ENCODE data around the gene FBXW12.

FBXW12 gene

DNA sequence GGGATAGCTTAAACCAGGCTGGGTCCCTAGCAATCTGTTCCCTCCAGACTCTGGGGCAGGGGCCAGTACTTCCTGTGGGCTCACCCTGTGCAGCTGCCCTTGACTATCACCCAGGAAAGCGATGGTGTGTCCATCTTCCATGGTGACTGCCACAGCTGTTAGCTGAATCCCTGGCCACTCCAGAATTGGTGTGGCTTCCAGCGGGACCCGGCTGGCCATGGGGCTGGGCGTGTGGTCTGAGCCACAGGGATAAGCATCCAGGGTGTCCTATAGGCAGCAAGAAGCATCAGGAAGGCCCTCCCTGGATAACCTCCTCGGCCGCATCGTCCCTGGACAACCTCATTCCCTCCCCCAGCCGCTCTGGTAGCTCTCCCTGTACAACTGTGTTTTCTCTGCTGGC is 50.7 kb downstream of the FBXW12 start:
- DNase-seq (ENCODE audit: low spot score): no peak

DNA sequence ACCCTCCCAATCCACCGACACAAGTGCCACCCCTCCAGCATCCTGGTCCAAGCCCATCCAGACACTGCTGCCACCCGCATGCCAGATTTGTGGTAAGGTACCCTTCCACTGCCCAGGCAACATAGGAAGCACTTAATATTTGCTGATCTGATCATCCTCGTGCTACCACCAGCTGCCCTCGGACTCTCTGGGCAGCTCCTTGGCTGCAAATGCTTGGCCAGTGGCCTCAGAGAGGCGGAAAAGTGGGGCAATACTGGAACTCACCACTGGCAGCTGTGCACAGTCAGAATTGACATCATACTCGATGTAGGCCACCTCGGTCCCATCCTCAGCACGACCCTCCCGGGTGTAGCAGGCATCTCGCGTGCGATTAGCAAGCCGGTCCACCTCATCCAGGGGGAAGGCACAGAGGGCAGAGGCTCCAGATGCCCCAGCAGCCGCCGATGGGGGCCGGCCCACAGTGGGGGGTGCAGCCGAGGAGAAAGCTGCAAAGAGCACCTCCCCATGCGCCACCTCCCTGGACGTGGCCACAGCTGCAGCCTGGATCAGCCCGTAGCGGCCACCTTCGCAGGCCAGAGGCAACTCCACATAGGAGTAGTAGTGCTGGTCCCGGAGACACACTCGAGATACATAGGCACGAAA is 51.3 kb downstream of the FBXW12 start:
- DNase-seq (ENCODE audit: low spot score): no peak

DNA sequence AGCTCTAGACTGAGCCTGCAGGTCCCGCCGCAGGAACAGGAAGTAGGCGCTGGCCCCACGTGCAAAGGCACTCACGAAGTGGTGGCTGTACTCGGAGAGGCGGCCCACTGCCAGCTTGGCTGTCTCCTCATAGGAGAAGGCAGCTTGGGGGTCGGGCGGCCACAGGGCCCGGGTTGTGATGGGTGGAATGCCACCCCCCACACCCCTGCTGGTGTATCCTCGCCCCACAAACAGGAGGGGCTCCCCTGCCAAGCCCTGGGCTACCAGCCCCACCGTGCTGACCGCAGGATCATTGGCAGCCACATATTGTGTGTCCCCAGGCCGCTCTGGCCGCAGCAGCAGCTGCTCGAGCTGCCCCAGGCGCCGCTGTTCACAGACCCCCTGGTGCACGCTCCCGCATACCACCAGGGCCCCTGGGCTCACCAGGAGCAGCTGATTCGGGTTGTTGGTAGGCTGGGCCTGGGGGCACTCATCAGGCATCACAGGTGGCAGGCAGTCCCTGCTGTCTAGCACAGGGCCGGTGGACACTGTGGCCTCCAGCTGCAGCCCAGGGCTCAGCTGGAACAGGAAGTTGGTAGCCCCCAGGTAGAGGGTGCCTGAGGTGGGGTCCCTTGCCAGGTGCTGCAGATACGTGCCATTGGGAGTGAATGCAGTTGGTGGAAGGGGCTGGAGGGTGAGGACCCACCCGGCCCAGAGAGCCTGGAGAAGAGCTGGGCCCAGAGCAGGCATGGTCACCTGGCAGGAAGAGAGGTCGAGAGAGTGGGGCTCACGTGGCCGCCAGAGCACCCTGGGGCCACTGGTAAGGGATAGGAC is 52.1 kb downstream of the FBXW12 start:
- no peak for DNase-seq (ENCODE audit: low spot score)

DNA sequence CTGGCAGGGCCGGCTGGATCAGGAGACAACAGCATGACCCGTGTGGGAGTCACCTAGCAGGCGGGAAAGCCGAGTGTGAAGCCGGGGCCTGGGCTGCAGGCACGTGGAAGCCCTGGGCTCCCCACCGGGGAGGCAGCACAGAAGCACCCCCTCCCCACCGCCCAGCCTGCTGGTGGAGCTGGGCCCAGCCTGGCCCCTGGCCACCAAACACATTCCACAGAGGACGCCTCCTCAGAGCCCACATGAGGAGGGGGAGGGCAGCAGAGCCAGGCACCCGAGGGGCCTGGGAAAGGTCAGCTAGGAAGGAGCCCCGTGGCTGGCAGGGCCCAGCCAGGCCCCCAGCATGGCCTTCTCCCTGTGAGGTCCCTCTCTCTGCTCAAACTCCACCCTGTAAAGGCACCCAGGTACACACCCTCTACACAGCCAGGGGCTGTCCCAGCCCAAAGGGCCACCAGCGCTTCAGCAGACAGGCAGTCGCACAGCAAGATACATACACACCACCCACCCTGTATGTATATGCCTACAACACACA is 53.3 kb downstream of the FBXW12 start:
- no peak for DNase-seq (ENCODE audit: low spot score)

DNA sequence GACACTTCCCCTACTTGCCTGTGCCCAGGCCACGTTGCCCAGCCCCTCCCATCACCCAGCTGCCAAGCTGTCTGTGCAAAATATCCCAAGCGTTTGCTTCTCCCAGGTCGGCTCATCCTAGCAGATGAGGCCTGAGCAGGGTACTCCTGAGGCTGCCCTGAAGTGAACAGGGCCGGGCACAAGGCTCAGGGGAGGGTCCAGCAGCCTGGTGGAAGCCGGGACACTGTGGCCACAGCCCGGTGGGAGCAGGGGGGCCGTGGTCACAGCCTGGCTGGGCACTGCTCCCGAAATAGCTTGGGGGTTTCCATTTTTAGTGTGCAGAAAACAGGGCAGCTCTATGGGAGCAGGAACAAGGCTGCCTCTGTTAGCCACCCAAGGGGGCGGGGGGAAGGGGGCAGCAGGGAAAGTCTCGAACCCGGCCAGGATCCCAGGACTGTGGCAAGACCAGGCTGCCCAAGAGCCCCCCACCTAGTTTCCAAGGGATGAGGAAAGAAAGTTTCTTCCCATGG is 54.4 kb downstream of the FBXW12 start:
- no peak for DNase-seq (ENCODE audit: low spot score)

DNA sequence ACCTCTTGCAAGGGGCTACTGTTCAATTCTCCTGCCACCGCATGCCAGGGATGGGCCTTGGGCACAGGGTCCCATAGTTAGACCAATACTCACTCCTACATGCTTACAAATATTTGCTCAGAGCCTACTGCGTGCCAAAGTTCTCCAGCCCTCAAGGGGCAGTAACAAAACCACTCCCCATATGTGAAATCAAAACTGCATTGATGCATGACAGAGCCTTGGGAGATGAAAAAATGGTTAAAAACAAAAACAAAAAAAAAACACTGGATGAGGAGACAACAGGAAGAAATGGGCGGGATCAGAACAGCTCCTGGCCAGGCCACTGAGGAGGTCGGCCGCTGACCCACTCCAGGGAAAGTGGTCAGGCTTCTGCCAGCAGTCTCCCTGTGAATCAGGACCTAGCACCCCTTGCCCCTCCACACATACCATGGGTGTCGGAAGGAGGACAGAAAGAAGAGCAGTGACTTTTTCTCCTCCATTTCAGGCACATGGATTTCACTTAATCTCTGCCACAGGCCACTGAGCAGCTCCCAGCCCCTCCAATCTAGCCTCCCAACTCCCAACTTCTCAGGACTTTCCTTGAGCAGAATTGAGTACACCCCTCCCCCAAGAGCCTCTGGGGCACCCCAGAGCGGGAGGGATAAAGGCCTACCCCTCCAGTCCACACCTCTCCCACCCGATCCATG is 55.1 kb downstream of the FBXW12 start:
- no peak for DNase-seq (ENCODE audit: low spot score)

DNA sequence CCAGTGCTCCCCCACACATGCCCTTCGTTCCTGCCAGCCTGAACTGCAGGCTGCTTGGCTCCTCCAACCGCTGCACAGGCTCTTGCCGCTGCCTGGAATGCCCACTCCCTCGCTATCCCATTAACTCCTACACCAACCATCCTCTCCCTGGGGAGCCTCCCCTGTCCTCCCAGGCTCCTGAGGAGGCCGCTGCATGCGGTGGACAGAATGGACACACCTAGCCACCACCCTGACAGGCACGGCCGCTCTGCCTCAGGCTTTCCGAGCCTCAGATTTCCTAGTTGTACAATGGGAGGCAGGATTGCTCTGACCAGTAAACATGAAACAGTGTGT is 55.6 kb downstream of the FBXW12 start:
- DNase-seq (ENCODE audit: low spot score): no peak

DNA sequence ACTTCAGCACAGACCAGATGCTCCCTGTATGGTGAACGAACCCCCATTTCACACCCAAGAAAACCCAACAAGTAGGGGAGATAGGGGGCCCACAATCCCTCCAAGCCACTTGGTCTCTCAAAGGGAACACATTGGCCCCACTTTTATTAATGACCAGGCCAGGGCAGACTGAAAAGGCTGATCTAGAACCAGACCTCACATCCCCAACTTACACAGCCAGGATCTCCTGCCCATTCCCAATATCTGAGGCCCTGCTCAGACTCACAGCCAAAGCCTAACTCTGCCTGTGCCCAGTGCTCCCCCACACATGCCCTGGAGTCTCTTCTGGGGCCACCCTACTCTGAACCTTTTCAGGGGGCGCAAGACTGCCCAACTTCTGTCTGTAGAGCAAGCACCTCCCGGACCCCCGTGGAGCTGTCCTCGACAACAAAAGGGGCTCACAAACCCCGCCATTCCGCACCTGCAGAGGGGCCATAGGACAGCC is 56.1 kb downstream of the FBXW12 start:
- DNase-seq (ENCODE audit: low spot score): no peak

DNA sequence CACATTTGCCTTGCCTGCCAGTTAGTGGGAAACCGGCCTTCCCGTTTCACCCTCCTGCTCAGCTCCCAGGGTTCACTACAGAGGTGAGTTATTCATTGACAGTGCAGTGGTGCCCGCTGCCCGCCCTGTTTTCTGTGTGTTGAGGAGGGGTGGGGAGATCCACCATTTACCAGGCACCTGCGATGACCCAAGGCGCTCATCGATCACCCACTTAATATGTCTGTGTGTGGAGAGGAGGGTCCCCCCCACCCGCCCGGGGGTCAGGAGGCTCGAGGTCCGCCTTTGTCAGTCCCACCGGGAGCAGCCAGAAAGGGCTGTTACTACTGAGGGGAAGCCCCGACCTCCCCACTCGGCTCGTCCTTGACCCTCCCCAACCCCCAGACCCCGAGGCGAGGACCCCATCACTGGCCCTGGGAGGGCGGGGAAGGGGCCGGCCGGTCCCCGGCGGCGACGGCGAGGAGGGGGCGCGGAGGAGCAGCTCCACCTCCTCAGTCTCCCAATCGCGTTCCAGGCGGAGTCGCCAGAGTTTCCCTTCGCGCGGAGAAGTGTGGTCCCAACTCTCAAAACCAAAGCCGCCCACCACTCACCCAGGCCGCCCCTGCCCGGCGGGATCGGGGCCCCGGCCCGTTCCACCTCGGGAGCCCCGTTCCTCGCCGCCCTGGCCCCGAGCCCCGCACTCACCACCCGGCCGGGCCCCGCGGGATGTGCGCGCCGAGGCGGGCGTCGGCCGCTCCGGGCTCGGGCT is 56.7 kb downstream of the FBXW12 start:
- no peak for DNase-seq (ENCODE audit: low spot score)

DNA sequence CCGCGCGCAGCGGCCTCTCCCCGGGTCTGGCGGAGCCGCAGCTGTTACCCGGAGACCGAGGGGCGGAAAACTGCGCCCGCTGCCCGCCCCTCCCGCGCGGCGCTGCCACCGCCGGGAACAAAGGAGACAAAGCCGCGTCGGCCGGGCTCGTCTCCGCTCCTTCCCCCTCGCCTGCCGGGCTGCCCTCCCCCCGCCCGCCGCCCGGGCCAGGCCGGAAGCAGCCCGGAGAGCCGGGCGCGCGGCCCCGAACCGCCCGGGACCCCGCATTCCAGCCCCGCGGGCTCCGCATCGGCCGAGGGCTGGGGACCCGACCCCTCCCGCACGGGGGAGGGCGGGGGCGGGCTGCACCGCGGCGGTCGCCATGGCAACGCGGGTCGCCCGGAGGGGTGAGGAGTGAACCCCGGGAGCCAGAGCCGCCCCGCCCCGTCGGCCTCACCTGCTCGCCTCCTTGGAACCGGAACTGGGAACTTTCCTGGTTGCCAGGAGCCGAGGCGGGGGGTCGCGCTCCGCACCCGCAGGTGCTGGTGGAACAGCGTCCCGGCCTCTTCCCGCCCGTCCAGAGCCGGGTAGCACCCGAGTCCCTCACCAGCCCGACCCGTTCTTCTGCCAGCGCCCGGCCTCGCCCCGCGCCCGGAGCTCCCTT is 57.4 kb downstream of the FBXW12 start:
- peak; percentile 46 for DNase-seq (ENCODE audit: low spot score)

DNA sequence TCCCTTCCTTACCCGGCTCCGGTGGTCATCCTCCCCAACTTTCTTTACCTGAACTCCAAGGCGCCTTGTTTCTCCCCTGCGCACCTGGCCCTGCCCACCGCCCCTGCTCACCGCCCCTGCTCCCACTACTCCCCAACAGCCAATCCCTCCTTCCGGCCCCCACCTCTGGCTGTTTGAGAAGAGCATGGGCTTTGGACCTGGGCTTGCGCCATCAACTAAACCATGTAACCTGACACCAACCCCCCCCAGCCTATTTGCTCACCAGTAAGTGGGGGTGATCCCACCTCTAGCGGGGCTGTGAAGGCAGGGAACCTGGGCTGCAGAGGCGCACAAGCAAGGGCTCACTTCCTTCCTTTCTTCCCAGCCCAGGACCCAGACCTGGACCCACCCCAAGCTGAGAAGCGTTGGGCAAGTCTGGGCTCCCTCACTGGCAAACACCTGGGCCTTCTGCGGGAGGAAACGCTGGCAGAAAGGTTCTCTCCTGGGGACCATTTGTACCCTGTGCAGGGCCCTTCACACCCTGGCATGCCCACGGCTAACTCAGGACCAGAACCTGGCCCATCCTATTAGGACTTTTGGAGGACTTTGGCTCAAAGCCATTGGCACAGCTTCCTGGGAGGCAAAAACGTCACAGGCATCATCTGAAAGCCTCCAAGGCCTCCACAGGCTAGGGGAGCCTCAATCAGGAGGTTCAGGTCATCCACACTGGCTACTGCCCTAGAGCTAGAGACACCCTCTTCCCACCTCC is 58.1 kb downstream of the FBXW12 start, which contains the start of gene PLXNB1:
TSS of gene PLXNB1 (minus strand) at position 127 of the 748 bp plus-strand sequence. CDS start 5,475 bp downstream, outside the sequence.
- DNase-seq (ENCODE audit: low spot score): no peak

DNA sequence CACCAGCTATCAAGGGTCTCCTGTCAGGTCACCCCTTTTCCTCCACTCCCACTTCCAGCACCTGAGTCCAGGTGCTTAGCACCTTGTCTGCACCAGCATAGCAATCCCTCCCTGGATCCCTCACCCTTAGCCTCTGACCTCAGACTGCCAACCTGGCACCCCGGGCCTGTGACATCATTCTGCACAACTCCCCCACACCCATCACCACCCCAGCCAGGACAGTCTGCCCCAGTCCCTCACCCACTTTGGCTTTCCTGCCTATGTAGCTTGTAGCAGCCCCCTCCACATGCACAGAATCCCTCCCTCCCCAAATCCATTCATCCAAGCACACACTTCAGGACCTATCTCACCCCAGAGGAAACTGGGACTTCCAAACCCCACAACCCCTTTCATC is 58.7 kb downstream of the FBXW12 start:
- DNase-seq (ENCODE audit: low spot score): no peak

DNA sequence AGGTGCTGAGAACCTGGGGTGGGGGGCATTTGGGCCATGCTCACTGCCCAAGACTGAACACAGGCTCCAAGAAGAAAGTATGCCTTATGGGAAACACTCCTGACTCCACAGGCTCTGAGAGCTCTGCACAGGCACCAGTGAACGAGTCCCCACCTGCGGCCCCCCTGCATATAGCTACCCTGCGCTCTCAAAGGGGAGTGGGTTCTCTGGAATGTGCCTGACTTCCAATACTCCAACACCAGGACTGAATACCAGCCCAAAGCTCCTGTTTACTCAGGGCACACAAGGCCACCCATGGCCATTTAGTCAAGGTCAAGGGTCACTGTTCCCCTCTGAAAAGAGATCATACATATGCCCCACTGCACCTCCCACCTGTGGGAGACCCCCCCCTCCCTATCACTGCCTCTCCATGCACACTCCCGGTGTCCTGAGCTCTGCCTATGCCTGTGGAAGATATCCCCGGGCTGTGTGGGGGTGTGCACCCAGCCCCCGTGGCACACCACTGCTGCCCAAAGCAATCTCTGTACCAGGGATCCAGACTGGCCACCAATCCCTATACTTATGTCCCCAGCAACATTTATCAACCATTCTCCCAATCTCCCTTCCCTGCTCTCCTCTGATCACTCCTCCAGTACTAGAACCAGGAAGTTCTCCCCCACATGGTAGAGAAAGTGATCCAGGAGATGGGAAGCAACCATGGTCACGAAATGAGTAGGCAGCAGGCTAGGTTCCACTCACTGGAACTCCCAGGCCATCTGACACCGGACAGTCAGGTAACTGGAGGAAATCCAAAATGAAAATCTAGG is 59.4 kb downstream of the FBXW12 start:
- no peak for DNase-seq (ENCODE audit: low spot score)

DNA sequence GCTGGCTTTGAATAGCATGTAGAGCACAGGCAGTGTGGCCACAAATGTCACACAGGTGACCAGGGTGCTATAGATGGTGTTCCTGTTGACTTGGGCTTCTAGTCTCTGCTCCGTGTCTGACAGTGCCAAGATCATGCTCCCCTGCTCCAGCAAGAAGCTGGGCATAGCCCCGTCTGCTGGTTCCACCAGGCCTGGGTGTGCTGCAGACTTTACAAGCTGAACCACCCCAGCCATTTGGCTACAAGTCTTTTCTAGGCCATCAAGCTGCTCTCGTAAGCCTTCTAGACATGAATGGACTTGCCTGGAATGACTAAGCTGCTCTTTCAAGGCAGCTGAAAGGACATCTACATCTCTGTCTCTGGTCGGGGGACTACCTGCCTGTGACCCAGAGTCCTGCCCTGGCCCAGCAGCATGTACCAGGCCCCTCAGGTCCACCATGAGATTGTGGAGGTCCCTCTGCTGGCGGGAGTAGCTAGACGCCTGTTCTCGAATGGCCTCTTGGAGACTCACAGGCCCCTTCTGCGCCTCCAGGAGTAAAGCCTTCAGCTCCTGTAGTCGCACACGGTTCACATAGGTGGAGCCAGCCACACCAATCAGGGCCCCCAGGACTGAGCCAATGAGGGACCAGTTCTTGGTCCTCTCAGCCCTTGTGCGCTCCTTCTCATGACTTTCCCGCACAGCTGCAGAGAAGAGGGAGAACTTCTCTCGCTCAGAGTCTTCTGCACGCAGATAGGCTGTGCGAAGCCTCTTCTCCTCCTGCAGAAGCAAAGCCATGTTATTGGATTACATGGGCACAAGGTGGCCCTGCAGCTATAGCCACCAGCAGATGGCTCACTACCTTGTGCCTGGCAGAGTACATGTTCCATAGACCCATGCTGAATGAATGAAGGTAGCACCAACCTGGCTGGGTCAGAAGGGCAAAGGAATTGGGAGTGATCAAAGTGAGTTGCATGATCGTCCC is 60.7 kb downstream of the FBXW12 start:
- DNase-seq (ENCODE audit: low spot score): no peak

DNA sequence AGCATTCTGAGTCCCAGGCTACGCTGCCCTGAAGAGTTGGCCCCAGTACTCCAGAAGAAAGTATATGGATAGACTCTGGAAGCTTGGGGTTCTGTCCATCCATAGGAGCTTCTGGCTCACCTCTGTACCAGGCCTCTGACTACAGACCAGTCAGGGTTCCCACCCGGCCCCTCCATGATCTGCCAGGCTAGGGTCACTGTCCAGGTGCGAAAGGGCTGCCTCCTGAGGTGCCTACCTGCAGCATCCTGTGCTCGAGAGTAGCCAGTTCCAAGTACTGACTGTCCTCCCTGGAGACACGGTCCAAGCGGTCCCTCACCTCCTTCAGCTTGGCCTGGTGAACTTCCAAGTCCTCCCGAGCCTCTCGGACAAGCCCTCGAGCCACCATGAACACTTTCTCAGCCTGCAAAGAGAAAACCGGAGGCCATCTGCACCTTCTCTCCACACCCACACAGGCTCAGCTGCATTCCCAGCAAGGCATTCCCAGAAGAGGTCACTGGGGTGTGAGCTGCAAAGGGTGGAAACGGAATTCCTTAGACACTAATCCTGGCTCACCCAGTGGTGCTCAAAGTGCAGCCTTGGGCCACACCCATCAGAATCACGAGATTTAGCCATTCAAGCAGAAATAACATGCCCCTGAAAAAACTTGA is 61.6 kb downstream of the FBXW12 start:
- DNase-seq (ENCODE audit: low spot score): no peak

DNA sequence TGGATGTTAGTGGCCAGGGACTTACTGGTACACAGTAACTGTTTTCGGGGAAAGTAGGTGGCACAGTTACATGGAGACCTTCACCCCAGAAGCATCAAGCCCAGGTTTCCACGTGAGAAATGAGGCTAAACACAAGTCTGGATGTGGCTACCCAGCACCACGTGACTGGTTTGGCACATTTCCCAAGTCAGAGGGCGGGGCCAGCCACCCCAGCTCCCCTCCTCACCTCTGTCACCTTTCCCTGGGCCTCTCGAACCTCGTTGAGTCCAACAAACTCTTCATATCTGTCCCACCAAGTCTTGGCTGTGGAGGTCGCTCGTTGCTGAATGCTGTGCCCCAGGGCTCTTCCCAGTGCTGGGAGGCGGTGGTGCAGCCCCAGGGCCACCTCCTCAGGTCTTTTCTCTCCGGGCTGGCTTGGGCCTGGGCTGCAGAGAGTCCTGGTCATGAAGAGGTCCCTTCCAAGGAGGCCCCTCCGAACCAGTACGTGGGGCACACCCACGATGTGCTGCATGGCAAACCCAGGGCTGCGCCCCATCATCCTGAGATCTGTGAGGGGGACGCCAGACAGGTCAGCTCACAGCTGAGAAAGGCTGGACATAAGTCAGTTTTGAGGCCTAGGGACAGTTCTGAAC is 62.7 kb downstream of the FBXW12 start:
- no peak for DNase-seq (ENCODE audit: low spot score)

DNA sequence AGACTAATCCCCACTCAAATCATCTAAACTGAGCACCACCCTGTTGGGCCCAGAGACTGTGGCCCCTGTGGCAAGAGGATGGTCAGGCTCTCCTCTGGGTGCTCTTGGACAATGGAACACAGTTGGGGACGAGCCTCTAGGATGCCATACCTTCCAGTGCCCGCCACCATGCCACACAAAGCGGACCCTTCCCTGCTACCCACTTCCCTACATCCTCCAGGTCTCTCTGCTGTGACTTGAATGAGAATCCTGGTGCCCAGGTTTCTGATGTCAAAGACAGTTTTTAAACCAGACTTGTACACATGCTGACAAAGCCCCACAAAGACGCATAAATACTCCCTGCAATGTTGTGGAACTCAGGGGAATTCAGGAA is 63.2 kb downstream of the FBXW12 start:
- DNase-seq (ENCODE audit: low spot score): no peak
